Right ventricle myocardium superior (tissue), 1 donor: ENCODE results near the gene SARS2. TPM values are rescaled to one million over a fixed set of nuclear protein-coding genes. Genes with fewer than 3 reads are reported as not detected.
"Not testable (repeated sequence)": the region's sequence is repeated elsewhere in the genome, so short reads cannot be mapped to it uniquely, and the experiment has no call there.

Experiments
- ATAC-seq: fragments of 200-7000 bp; cut with Tn5 transposase; one replicate; pipeline ENCODE4 v1.9.1; 2020; ENCODE audit warnings: mild to moderate bottlenecking; ENCODE audit not compliant: poor library complexity
- DNase-seq: peaks from one replicate; pipeline ENCODE4 v3.0.0-alpha.2; 2020
- intact Hi-C: fragments of 100-400 bp; cut with DNase I; formaldehyde crosslinking; loops from one replicate; pipeline ENCODE4 v1.11.2; 2022
- total RNA-seq: library from RNA; stranded (reverse); fragmentation: NEBNext Ultra II Directional; extraction: Animal tissue kit (Norgen Biotek cat#: 25700); gene quantifications from one replicate; pipeline ENCODE4 v1.2.1, GENCODE V29; 2021
- donor health status: DM: no; HTN: yes; CAD: no; lungs with severe emphysema.

Gene SARS2
- total RNA-seq, 1 donor from 2014 or later = 14.5 TPM

GRCh38 chr19:38879400-38879751, 51.2 kb downstream of the SARS2 start:
- no peak for DNase-seq
- intact Hi-C loops = no loop called here
- no peak for ATAC-seq

DNA sequence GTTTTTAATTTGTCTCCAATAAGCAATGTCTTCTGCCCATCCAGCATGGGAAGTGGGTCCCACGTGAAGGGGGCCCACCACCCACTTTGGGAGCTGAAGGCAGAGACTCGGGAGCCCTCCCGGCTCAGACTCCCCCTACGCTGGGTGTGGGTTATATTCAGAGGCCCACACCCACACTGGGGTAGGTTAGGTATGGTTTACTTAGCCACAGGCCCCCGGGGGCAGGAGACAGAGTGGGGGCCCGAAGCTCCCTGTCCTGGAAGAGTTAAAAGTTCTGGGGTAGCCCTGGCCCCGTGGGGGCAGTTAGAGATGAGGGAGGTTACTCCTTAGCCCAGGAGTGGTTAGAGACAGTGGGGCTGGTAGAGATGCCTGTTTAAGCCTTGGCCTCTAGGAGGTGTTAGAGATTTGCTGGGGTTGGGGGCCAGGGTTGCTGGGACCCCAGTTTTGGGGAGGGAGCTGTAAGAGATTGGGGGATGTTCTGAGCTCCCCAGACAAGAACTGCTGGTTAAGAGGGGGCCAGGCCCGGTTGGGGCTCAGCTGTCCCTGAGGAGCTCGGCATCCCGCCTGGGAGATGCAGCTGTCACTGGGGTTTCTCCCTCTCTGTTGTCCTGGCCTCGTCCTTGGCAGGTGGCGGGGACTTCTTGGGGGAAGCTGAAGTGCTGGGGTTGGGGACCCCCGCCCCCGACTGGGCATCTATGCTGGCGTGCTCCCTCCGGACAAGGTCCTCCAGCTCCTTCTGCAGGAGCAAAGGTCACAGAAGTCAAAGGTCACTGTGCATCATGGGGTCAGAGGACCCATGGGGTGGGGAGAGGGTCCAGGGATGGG, 51.8 kb downstream of the SARS2 start:
- DNase-seq (no peak), ATAC-seq (no peak)
- intact Hi-C loops = no loop called here

GRCh38 chr19:38877781-38878574, 52.6 kb downstream of the SARS2 start, which contains the start of gene RINL:
Gene RINL (minus strand): TSS chr19:38878275. CDS start chr19:38876742, 1,533 bp downstream.
- intact Hi-C loops = no loop called here
- peak; percentile 54 for DNase-seq
- ATAC-seq = peak; percentile 47

GRCh38 chr19:38875656-38876395, 54.7 kb downstream of the SARS2 start:
- DNase-seq = no peak
- ATAC-seq = no peak
- intact Hi-C loops = no loop called here

DNA sequence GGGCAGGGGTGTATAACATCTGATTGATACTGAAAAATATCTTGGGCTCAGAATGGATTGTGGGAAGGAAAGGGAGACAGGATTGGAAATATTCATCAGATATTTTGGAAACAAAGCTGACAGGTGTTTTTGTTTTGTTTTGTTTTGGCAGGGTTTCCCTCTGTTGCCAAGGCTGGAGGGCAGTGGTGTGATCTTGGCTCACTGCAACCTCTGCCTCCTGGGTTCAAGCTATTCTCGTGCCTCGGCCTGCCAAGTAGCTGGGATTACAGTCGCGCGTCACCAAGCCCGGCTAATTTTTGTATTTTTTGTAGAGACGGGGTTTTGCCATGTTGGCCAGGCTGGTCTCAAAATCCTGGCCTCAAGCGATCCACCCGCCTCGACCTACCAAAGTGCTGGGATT, 57.2 kb downstream of the SARS2 start:
- DNase-seq, ATAC-seq, intact Hi-C loops: not testable (repeated sequence)

DNA sequence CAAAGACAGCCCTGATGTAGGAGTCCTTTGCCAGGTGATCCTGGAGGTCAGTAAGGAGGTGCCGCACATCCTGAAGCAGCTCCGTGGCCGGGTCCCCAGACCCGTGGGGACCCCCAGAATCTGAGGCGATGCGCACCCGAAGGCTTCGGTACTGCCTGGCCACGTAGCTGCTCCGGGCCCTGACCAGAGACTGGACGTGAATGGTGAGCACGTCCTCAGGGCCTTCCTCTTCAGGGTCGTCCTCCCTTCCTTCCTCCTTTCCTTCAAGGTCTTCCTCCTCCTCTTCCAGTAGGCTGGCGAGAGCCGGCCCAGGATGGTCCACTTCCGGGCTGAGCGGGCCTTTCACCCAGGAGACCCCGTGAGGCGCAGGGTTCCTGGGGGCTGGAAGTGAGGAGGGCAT, 60.0 kb downstream of the SARS2 start:
- ATAC-seq (peak; percentile 3), DNase-seq (no peak)
- intact Hi-C loops = no loop called here

DNA sequence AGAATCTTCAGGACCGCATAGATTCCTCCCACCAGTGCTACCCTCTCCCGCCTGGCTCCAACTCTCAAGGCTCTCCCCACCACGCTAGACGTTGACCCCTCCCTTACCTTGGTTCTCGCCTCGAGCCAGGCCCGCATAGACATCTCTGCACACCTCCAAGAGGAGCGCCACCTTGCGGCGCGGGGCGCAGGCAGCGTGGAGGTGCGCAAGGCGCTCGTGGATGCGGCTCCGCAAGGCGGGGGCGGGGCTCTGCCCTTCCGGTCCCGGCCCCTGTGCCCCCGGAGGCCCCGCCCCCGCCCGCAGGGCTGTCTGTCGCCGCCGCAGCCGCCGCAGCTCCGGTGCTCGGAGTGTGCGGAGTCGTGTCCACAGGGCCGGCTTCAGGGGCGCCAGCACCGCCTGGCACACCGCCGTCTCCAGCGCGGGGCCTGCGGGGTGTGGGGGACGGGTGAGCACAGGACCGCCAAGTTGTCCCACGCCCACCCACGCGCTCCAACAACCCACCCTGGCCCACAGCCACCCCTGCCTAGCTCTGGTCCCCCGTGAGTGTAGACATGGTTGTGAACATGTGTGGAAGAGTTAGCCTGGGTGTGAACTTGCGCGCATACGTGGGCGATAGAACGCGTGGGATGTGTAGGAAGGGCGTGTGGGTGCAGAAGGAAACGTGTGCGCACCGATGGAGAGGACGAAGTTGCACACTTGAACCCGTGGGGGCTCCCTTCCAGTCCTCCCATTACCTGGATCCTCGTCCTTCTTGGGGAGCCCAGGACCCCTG, 60.5 kb downstream of the SARS2 start:
- intact Hi-C loops = no loop called here
- peak; percentile 95 for DNase-seq
- ATAC-seq = peak; percentile 96

GRCh38 chr19:38869160-38869835, 61.3 kb downstream of the SARS2 start:
- intact Hi-C loops = no loop called here
- ATAC-seq = peak; percentile 28
- DNase-seq = no peak

- ATAC-seq (no peak), DNase-seq (no peak)
- intact Hi-C loops = no loop called here
Measured at GRCh38 chr19:38868551-38868950, 62.0 kb downstream of the SARS2 start.

DNA sequence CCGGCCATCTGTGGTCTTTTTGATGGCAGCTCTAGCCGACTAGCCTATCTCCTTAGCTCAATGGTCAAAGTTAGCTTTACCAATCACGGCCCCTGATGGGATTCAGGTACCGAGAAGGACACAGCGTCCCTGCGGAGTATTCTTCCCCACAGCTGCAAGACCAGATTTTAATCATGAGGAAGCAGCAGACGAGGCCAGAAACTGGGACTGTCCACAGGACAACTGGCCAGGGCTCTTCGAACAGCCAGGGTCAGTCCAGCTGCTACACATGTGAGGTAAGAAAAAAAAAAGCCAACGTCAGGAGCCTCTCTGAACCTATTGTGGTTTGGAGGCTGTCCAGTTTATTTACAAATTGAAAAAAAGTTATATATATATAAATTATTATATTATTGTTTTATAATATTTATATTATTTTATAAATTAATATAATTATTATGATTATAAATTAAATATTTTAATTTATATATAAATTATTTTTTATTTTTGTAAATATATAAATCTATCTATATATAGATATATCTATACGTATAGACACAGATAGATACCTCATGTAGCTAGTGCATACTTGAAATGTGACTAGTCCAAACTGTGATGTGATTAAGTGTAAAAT, 63.3 kb downstream of the SARS2 start:
- no peak for ATAC-seq
- no peak for DNase-seq
- intact Hi-C loops = no loop called here

Other genes with a start within 250 kb of the SARS2 start
- gene CAPN12, start 186.3 kb downstream of the SARS2 start, total RNA-seq = not detected
- not detected for gene LGALS7, start 157.2 kb downstream of the SARS2 start, total RNA-seq
- not detected for gene LGALS7B, start 141.6 kb downstream of the SARS2 start, total RNA-seq
- 0.86 TPM for gene LGALS4, start 117.8 kb downstream of the SARS2 start, total RNA-seq
- 1,260 TPM for gene ECH1, start 99.0 kb downstream of the SARS2 start, total RNA-seq
- gene HNRNPL, start 80.8 kb downstream of the SARS2 start, total RNA-seq = 158 TPM
- 6.3 TPM for gene RINL, start 52.5 kb downstream of the SARS2 start, total RNA-seq
- 96.2 TPM for gene SIRT2, start 31.1 kb downstream of the SARS2 start, total RNA-seq
- gene NFKBIB, start 30.8 kb downstream of the SARS2 start, total RNA-seq = 14.5 TPM
- not detected for gene CCER2, start 18.6 kb downstream of the SARS2 start, total RNA-seq
- 74.3 TPM for gene MRPS12, start 181 bp upstream of the SARS2 start, total RNA-seq
- 1.7 TPM for gene FBXO17, start 45.0 kb upstream of the SARS2 start, total RNA-seq
- gene FBXO27, start 101.8 kb upstream of the SARS2 start, total RNA-seq = 13.0 TPM
- not detected for gene ACP7, start 153.6 kb upstream of the SARS2 start, total RNA-seq
- 14.0 TPM for gene PAK4, start 195.0 kb upstream of the SARS2 start, total RNA-seq